Tibial nerve (tissue), 4 donors: ENCODE data around the gene ATP11A. TPM values are rescaled to one million over a fixed set of nuclear protein-coding genes. Genes with fewer than 3 reads are reported as not detected.
A peak's percentile ranks its signal among the peaks of the same experiment; 100 is the strongest.

Experiments
- DNase-seq, 2 donors: peaks; one replicate each; pipeline ENCODE4 v3.0.0-alpha.2; 2019; ENCODE audit warnings: low spot score in 2 of 2
- H3K27ac ChIP-seq, 4 donors: fragments of 200-600 bp; sonication (generic) in 3 of 4; one replicate each; pipeline ENCODE4 v1.5.1; 2017 to 2019; ENCODE audit warnings: mild to moderate bottlenecking in 1 of 4
- H3K27me3 ChIP-seq, 2 donors: fragments of 200-600 bp; sonication (generic) in 1 of 2; one replicate each; pipeline versions ENCODE4 v1.5.1 to v1.6.0; 2017 to 2019
- H3K36me3 ChIP-seq, 3 donors: fragments of 200-600 bp; sonication (generic); one replicate each; pipeline ENCODE4 v1.5.1; 2018 to 2019
- H3K4me1 ChIP-seq, 4 donors: fragments of 200-600 bp; sonication (generic) in 3 of 4; one replicate each; pipeline ENCODE4 v1.5.1; 2017 to 2019
- H3K4me3 ChIP-seq, 4 donors: fragments of 200-600 bp; sonication (generic) in 3 of 4; one replicate each; pipeline ENCODE4 v1.5.1; 2017 to 2019; ENCODE audit warnings: mild to moderate bottlenecking in 1 of 4, moderate library complexity in 1 of 4
- H3K9me3 ChIP-seq, 4 donors: fragments of 200-600 bp; sonication (generic) in 3 of 4; one replicate each; pipeline ENCODE4 v1.5.1; 2017 to 2019
- EP300 ChIP-seq, 2 donors: sonication (generic); formaldehyde crosslinking; IDR thresholded peaks; one replicate each; pipeline ENCODE4 v1.6.1; 2017; ENCODE audit warnings: antibody characterized with exemption in 2 of 2, mild to moderate bottlenecking in 1 of 2
- POLR2A ChIP-seq, 2 donors: fragments of 450-650 bp; IDR thresholded peaks; one replicate each; pipeline ENCODE4 v1.6.1; 2017; ENCODE audit warnings: antibody characterized with exemption in 2 of 2, mild to moderate bottlenecking in 2 of 2, moderate library complexity in 2 of 2
- WGBS, 2 donors: methylation state at CpG; one replicate each; pipeline ENCODE4 v1.1.5; 2018; 5-methylcytosine and 5-hydroxymethylcytosine counted together
- total RNA-seq, 4 donors: library from RNA; depleted of rRNA; stranded (reverse); fragments of >200 nt; gene quantifications; one replicate each; pipeline ENCODE4 v1.1.0, GENCODE V29; 2016
- TF ChIP-seq, protein P1 (sequence below), 5 experiments: fragments of 200-600 bp in 3 of 5; fragments of 450-650 bp in 2 of 5; sonication (generic) in 3 of 5; IDR thresholded peaks; one replicate each; pipeline ENCODE4 v1.5.1; 2016 to 2019; ENCODE audit warnings: antibody characterized with exemption in 5 of 5, mild to moderate bottlenecking in 3 of 5, moderate library complexity in 2 of 5

The ATP11A gene
- total RNA-seq, 4 donors from 2014 or later = 24.7 to 61.5 (median 35.0) TPM

DNA sequence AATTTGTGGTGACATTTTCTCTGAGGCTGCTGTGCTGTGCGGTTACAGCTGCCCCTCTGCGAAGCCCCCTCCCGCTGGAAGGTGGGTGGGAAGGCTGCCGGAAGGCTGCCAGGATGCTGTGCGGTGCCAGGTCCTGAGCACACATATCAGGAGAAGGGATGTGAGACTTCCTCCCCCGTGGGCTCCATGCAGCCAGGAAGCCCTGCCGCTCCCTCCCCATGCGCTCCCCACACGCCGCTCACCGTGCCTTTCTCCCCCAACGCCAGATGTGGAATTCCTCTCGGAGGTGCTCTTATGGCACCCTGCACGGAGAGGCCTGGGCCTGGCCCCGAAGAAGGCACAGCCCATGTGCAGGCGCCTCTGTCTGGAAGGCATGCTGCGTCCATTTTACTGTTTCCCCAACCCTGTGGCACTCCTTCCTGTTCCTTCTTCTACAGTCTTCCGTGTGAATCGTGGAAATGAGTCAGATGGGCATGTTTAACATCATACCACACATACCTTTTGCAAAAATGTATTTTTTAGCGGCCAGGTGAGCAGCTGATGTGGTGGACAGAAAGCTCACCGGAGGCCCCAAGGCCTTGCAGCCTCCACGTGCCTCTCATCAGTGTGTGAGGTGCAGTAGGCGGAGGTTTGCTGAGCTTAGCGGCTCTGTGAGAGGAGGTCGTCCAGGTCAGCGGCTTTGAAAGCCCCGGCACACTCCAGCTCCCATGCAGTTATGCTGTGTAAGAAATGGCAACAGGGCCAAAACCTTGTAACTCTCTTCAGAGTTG, 88.0 kb downstream of the ATP11A start:
- Histone ChIP-seq H3K27me3 (no peaks in the 10 kb centered on the region), H3K4me1 (peaks cover 0 to 24% (median 4%) of the 10 kb centered on the region in 4 donors), H3K36me3 (peaks cover 0 to 14% (median 0%) of the 10 kb centered on the region in 3 donors), H3K9me3 (no peaks in the 10 kb centered on the region), H3K27ac (no peak overlapping the region), H3K4me3 (no peak overlapping the region)
- WGBS, 2 donors = 82 to 87% methylated on average over 21 to 27 of the region's 27 CpGs
- DNase-seq = no peak
- no peak for TF ChIP-seq EP300 (IDR thresholded peaks at IDR 0.05)
- TF ChIP-seq POLR2A (IDR thresholded peaks at IDR 0.05) = no peak
- TF ChIP-seq, protein P1, sequence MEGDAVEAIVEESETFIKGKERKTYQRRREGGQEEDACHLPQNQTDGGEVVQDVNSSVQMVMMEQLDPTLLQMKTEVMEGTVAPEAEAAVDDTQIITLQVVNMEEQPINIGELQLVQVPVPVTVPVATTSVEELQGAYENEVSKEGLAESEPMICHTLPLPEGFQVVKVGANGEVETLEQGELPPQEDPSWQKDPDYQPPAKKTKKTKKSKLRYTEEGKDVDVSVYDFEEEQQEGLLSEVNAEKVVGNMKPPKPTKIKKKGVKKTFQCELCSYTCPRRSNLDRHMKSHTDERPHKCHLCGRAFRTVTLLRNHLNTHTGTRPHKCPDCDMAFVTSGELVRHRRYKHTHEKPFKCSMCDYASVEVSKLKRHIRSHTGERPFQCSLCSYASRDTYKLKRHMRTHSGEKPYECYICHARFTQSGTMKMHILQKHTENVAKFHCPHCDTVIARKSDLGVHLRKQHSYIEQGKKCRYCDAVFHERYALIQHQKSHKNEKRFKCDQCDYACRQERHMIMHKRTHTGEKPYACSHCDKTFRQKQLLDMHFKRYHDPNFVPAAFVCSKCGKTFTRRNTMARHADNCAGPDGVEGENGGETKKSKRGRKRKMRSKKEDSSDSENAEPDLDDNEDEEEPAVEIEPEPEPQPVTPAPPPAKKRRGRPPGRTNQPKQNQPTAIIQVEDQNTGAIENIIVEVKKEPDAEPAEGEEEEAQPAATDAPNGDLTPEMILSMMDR (IDR thresholded peaks at IDR 0.05) = no peak

DNA sequence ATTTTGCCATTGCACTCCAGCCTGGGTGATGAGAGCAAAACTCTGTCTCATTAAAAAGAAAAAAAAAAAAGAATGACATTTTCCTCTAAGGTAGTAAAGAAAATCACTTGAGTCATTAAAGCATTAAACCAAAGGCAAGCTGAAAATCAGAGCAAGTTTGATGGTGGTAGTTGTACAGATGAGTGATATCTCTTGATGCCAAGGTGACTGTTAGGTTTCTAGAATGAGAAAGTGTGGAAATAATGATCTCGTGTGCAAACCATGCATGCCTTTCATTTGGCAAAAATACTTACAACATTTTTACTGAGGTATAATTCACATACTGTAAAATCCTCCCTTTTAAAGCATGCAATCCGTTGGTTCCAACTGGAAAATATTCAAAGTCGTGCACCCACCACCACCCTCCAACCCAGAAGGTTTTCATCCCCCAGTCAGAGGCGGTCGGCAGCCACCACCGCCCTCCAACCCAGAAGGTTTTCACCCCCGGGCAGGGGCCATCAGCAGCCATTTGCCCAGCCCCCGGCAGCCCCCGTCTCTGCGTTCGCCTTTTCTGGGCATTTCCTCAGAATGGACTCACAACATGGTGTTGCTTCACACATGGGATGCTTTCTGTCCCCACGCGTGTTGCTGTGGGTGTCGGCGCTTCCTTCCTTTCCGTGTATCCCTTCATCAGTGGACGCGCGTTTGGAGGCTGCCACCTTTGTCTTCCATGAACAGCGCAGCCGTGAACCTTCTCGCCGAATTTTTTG, 90.2 kb downstream of the ATP11A start:
- Histone ChIP-seq H3K27me3 (no peaks in the 10 kb centered on the region), H3K4me1 (peaks cover 0 to 39% (median 4%) of the 10 kb centered on the region in 4 donors), H3K9me3 (no peaks in the 10 kb centered on the region), H3K4me3 (no peak overlapping the region), H3K27ac (no peak overlapping the region), H3K36me3 (peaks cover 0 to 3% (median 0%) of the 10 kb centered on the region in 3 donors)
- no peak for TF ChIP-seq POLR2A (IDR thresholded peaks at IDR 0.05)
- TF ChIP-seq EP300 (IDR thresholded peaks at IDR 0.05) = no peak
- TF ChIP-seq, protein P1 (IDR thresholded peaks at IDR 0.05) = no peak
- DNase-seq = no peak
- 90 to 91% methylated on average over 23 of the region's 23 CpGs for WGBS, 2 donors

DNA sequence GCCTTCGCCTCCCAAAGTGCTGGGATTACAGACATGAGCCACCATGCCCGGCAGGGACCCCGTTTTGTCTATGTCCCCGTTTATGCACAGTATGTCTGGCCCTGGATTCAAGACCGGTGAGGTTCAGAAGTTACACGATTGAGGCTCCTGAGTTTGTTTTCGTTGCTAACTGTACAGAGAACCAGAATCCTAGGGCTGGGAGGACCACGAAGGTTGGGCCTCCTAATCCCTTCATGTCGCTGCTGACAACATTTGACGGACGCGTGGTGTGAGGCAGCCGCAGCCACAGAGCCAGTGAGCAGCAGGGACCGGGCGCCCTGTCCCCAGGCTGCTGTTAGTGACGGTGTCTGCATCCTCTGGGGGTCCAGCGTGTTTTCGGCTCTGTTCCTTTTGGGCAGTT, 91.4 kb downstream of the ATP11A start:
- peaks cover 0 to 39% (median 4%) of the 10 kb centered on the region in 4 donors for H3K4me1 ChIP-seq
- H3K27ac ChIP-seq = peak overlapping the region in 2 of 4 donors; percentile 80 to 84
- peaks cover 0 to 15% (median 0%) of the 10 kb centered on the region in 3 donors for H3K36me3 ChIP-seq
- no peaks in the 10 kb centered on the region for H3K27me3 ChIP-seq
- no peak for DNase-seq
- no peak overlapping the region for H3K4me3 ChIP-seq
- TF ChIP-seq EP300 (IDR thresholded peaks at IDR 0.05) (no peak), POLR2A (IDR thresholded peaks at IDR 0.05) (no peak)
- TF ChIP-seq, protein P1 (IDR thresholded peaks at IDR 0.05) = no peak
- 88% methylated on average over 18 of the region's 18 CpGs for WGBS, 2 donors
- H3K9me3 ChIP-seq = no peaks in the 10 kb centered on the region

DNA sequence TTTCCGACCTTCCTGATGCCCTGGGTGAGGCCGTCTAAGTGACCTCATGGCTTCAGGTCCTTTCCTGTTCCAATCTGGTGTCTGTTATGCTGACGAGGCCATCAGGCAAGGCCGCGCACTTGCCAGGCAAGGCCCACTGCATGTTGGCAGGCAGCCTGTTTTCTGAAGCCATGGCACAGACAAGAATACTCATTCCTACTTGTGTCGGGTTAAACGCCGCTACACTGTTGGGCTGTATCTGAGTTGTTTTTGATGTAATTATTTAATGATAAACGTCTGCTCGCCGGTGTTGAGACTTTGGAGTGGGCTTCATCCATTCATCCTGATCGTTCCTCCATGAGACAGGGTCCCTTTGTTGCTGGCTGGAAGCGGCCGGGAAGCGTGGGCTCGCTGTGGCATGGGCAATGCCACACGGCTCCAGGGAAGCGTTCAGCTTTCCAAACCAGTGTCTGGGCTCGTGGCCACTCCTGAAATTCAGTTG, 92.1 kb downstream of the ATP11A start:
- Histone ChIP-seq H3K9me3 (no peaks in the 10 kb centered on the region), H3K36me3 (peaks cover 0 to 21% (median 0%) of the 10 kb centered on the region in 3 donors), H3K4me1 (peaks cover 0 to 39% (median 4%) of the 10 kb centered on the region in 4 donors), H3K27ac (peak overlapping the region; percentile 25 to 84 (median 66)), H3K4me3 (no peak overlapping the region), H3K27me3 (no peaks in the 10 kb centered on the region)
- TF ChIP-seq EP300 (IDR thresholded peaks at IDR 0.05) (peak in 1 of 2 donors; percentile 26), POLR2A (IDR thresholded peaks at IDR 0.05) (no peak)
- TF ChIP-seq, protein P1 (IDR thresholded peaks at IDR 0.05) = no peak
- WGBS, 2 donors = 46% methylated on average over 19 of the region's 19 CpGs
- DNase-seq = no peak
